ENCODE measurements around the gene VPREB1.
"Not testable (repeated sequence)": the region's sequence is repeated elsewhere in the genome, so short reads cannot be mapped to it uniquely, and the experiment has no call there.

Gene VPREB1

GRCh38 chr22:22214819-22215329 lies 29.7 kb upstream of the VPREB1 start:
- no peak for DNase-seq (ENCODE audit: low read depth in 2 of 2)

DNA sequence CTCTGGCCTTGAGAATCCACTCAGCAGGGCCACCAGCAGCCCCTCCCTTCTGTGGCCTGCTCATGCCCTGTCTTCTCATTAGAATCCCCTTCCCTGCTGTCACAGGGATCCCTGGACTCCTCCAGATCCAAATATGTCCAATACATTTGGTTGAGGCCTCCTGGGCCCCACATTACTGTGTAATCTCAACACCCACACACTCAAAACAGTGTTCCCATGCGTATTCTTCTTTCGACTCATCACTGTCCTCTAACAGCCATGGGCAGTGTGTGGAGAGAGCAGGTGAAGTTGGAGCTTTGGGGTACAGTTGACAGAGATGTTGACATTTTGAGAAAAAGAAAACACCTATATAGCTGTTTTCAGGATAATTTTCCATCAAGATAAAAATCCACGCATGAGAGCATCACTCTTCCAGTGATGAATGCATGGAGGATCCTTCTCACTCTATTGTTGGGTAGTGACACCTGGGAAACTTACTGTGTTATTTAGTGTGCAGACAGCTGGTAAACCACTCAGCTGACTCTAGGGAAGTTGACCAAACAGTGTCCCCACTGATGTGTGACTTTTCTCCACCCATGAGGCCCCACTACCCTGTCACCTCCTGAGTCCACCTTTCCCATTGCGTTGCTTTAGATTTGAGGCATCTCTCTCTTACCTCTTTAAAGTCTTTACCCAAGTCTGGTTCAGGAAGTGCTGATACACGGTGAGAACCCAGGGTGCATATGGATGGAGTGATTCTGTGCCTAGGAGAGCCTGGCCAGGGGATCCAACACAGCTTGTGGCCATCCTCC lies 28.7 kb upstream of the VPREB1 start:
- DNase-seq (ENCODE audit: low read depth in 2 of 2), result no peak

DNA sequence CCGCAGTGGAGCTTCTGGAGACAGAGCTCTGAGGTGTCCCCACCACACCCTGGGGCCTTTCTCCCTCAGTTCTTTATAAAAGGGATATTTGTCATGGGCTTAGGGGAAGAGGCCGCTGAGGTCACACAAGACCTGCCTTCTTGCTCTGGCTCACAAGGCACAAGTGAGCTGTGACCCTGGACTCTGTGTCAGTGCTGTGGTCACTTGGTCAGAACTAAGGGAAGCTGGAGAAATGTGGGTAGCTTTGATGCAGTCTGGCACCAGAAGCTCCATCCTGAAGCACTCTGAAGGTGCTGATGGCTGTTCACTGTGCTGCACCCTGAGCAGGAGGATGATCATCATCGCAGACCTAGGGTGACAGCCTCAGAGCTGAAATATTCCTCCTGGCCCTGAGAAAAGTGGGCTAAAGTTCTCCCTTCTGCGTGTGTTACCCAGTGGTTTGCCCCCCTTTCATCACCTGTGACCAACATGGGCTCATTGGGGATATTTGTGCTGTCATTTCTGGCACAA lies 28.1 kb upstream of the VPREB1 start:
- DNase-seq (ENCODE audit: low read depth in 2 of 2), result no peak

DNA sequence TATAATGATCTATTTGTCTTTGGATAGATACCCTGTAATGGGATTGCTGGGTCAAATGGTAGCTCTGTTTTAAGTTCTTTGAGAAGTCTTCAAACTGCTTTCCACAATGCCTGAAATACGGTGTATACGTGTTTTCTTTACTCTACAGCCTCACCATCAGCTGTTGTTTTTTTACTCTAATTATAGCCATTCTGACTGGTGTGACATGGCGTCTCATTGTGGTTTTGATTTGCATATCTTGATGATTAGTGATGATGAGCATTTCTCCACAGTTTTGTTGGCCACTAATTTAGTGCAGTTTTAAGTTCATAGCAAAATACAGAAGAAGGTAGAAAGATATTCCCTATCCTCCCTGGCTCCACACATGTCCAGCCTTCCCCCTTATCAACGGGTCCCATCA lies 26.3 kb upstream of the VPREB1 start:
- DNase-seq (ENCODE audit: low read depth in 2 of 2), result no peak

- no peak for DNase-seq (ENCODE audit: low read depth in 2 of 2)
Observed at GRCh38 chr22:22219140-22219996, 25.2 kb upstream of the VPREB1 start.

DNA sequence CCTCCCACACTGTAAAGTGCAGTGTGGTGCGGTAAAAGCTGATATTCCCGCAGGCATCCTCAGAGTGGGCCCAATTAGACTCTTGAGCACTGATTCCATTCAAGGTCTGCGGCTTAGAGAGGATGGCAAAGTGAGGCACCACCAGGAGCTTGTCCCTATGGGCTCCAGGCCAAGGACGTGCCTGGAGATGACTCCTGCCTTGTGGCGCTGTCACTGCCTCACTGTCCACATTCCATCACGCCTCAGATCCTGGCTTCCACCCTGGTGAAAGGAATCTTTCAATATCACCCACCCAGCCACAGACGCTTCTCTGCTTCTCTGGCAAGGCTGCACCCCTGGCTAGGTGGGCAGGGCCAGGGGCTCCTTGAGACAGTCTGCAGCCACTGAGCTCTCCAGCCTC lies 23.5 kb upstream of the VPREB1 start:
- not testable (repeated sequence) for DNase-seq (ENCODE audit: low read depth in 2 of 2)

GRCh38 chr22:22226448-22227187 lies 18.0 kb upstream of the VPREB1 start:
- no peak for DNase-seq (ENCODE audit: low read depth in 2 of 2)

GRCh38 chr22:22228421-22228820 lies 16.2 kb upstream of the VPREB1 start:
- DNase-seq (ENCODE audit: low read depth in 2 of 2), result no peak

GRCh38 chr22:22228921-22229320 lies 15.7 kb upstream of the VPREB1 start:
- no peak for DNase-seq (ENCODE audit: low read depth in 2 of 2)

DNA sequence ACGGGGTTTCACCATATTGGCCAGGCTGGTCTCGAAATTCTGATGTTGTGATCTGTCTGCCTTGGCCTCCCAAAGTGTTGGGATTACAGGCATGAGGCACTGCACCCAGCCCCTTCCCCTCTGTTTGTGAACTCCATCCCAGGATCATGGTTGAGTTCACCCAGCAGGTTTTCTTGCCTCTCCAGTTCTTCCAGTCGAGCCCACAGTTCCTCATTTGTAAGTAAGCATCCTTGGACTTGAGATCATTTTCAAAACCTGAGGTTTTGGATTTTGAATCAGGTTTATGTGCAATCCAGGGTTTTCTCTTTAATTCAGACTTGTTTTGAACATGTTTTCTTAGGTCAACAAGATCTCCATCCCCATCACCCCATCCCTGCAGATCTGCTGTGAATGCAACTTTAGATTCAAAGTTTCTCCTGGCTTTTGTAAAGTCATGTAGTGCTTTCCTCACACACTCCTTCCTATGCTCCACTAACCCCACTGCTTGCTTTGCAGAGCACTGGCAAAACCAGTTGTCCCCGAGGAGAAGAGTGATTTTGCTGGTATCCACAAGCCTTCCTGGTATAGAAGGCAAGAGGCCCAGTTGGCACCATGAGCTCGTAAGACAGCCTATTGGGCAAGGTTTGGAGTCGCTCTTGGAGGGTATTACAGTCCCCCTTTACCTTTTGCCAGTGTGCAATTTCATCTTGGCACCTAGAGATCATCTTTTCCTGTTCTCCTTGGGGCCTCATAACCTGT lies 14.7 kb upstream of the VPREB1 start:
- no peak for DNase-seq (ENCODE audit: low read depth in 2 of 2)

DNA sequence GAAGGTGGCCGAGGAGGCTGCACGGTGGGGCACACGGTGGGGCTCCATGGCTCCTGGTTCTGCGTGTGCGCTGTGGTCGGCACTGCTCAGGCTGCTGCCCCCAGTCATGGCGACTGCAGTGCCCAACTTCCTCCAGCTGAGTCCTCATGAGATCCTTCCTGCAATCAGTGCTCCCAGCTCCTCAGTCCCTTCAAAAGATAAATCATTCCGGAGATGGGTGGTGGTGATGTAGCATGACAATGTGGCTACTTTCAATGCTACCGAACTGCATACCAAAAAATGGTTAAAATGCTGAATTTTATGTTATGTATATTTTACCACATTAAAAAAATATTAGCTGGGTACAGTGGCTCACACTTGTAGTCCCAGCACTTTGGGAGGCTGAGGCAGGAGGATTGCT lies 14.1 kb upstream of the VPREB1 start:
- DNase-seq (ENCODE audit: low read depth in 2 of 2), result no peak

DNA sequence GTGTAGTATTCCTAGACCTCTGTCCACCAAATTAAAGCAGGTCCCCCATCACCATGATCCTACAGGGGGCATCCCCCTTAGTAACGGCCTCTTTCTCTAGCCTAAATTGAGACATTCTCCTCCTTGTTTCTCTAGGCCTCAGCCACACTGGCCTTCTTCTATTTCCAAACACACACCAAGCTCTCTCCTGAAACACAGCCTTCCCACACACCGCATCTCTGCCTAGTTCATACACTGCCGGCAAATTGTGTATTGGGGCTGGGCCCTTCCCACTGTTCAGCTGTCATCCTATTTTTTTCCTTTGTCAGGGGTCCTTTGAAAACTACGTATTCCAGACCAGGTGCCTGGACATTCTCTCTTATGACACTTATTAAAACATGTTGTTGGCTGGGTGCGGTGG lies 11.5 kb upstream of the VPREB1 start:
- DNase-seq (ENCODE audit: low read depth in 2 of 2), result no peak

GRCh38 chr22:22235558-22235957 lies 9.0 kb upstream of the VPREB1 start:
- DNase-seq (ENCODE audit: low read depth in 2 of 2), result no peak

DNA sequence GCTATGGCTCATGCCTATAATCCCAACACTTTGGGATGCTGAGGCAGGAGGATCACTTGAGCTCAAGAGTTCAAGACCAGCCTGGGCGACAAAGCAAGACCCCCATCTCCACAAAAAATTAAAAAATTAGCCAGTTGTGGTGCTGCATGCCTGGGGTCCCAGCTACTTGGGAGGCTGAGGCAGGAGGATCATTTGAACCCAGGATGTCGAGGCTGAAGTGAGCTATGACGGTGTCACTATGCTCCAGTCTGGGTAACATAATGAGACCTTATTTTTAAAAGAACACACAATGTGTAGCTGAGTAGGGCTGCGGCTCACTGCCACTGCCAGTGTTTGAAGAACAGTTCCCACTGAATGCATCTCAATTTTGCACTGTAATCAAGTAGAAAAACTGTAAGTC lies 7.1 kb upstream of the VPREB1 start:
- DNase-seq (ENCODE audit: low read depth in 2 of 2), result no peak

- DNase-seq (ENCODE audit: low read depth in 2 of 2), result no peak
Observed at GRCh38 chr22:22239311-22239939, 5.2 kb upstream of the VPREB1 start.

GRCh38 chr22:22241554-22241898 lies 3.1 kb upstream of the VPREB1 start:
- no peak for DNase-seq (ENCODE audit: low read depth in 2 of 2)

DNA sequence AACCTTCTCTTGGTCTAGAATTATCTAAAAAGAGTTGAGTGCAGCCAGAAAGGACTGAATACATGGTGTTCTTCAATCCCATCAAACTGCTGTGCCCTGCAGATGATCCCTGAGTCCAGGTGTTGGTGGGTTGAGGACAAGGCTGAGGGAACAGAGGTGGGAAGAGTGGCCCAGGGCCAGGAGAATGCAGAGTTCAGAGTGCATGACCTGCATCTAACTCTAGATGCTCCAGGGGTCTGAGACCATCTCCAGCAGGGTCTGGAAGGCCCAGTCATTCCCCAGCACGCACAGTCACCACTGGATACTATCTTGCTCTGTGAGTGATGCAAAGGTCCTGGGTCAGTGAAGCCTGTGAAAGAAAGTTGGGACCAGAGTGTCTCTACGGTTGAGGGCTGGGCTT lies 2.1 kb upstream of the VPREB1 start:
- DNase-seq (ENCODE audit: low read depth in 2 of 2), result no peak

GRCh38 chr22:22243033-22243680 lies 1.4 kb upstream of the VPREB1 start:
- DNase-seq (ENCODE audit: low read depth in 2 of 2), result no peak

- no peak for DNase-seq (ENCODE audit: low read depth in 2 of 2)
Observed at GRCh38 chr22:22245256-22245909, 797 bp downstream of the VPREB1 start.
